Adrenal gland (tissue), 12 donors: ENCODE data around the gene TPRG1L. TPM values are rescaled to one million over a fixed set of nuclear protein-coding genes. Genes with fewer than 3 reads are reported as not detected.

Experiments
- DNase-seq, 7 donors: peaks; one replicate each; pipeline ENCODE4 v3.0.0-alpha.2; 2019 to 2020
- H3K27ac ChIP-seq, 5 donors: fragments of 200-600 bp; sonication (generic) in 4 of 5; 1 replicate in 3 of 5; 2 replicates in 2 of 5; pipeline versions ENCODE4 v1.5.1 to v1.8.0; 2016 to 2020; ENCODE audit warnings: mild to moderate bottlenecking in 1 of 5
- H3K27me3 ChIP-seq: fragments of 200-600 bp; 2 replicates; pipeline ENCODE4 v1.8.0; 2021
- H3K36me3 ChIP-seq, 2 donors: fragments of 200-600 bp; replicated peaks in 1 of 2; 1 replicate in 1 of 2; 2 replicates in 1 of 2; pipeline versions ENCODE4 v1.5.1 to v1.8.0; 2018 to 2022
- H3K4me1 ChIP-seq, 2 donors: fragments of 200-600 bp; replicated peaks in 1 of 2; 1 replicate in 1 of 2; 2 replicates in 1 of 2; pipeline versions ENCODE4 v1.5.1 to v1.8.0; 2018 to 2021
- H3K4me3 ChIP-seq, 4 donors: fragments of 200-600 bp; sonication (generic) in 3 of 4; one replicate each; pipeline ENCODE4 v1.5.1; 2016 to 2018
- H3K9me3 ChIP-seq, 3 donors: fragments of 200-600 bp; sonication (generic) in 1 of 3; replicated peaks in 1 of 3; 1 replicate in 2 of 3; 2 replicates in 1 of 3; pipeline versions ENCODE4 v1.5.1 to v1.8.0; 2016 to 2021
- POLR2A ChIP-seq, 2 donors: fragments of 450-650 bp; IDR thresholded peaks; one replicate each; pipeline ENCODE4 v1.6.1; 2017; ENCODE audit warnings: antibody characterized with exemption in 2 of 2, mild to moderate bottlenecking in 2 of 2, moderate library complexity in 1 of 2
- WGBS, 4 donors: extraction: QIAGEN DNeasy Blood & Tissue Kit in 2 of 4; methylation state at CpG; one replicate each; pipeline versions ENCODE4 v1.1.5 to v1.1.7; 2013 to 2017; 5-methylcytosine and 5-hydroxymethylcytosine counted together
- intact Hi-C, 2 donors: fragments of 100-400 bp; cut with DNase I; formaldehyde crosslinking; loops; one replicate each; pipeline versions ENCODE4 v1.14.1 to v1.15.0; 2022 to 2023
- polyA plus RNA-seq, 3 donors: library from polyadenylated mRNA; stranded (reverse); fragments of 200-250 nt in 2 of 3; fragments of 350-450 nt in 1 of 3; fragmentation: Illumina TruSeq in 1 of 3; extraction: RNeasy Lipid Tissue Mini Kit (QIAGEN cat#74804) in 1 of 3; gene quantifications; one replicate each; pipeline ENCODE4 v1.2.3, GENCODE V29; 2013 to 2014
- total RNA-seq, 9 donors: library from RNA; depleted of rRNA in 4 of 9; stranded (reverse); fragments of >200 nt in 4 of 9; fragments of 120-200 nt in 1 of 9; fragmentation: NEBNext Ultra II Directional in 1 of 9; extraction: Animal tissue kit (Norgen Biotek cat#: 25700) in 1 of 9; gene quantifications; one replicate each; pipeline versions ENCODE4 v1.1.0 to v1.2.4, GENCODE V29; 2013 to 2023
- TF ChIP-seq, protein P1 (sequence below), 6 experiments: fragments of 450-650 bp in 4 of 6; fragments of 200-600 bp in 2 of 6; sonication (generic) in 1 of 6; IDR thresholded peaks; 1 replicate in 5 of 6; 2 replicates in 1 of 6; pipeline versions ENCODE4 v1.5.1 to v1.8.0; 2016 to 2021; ENCODE audit warnings: antibody characterized with exemption in 6 of 6, mild to moderate bottlenecking in 2 of 6, moderate library complexity in 1 of 6
- donor health status: healthy with polysubstance abuse.
- donor health status: Bipolar disorder and iron deficiency.
- donor health status: DM: yes; HTN: yes; CAD: no.
- donor health status: DM: no; HTN: no; CAD: no.
- donor health status: DM: no; HTN: no; CAD: no.
- donor health status: DM: yes; HTN: yes; CAD: no.

TPRG1L gene
- total and polyA plus RNA-seq, 12 donors, result 15.8 to 52.1 (median 41.4) TPM

- no peak for TF ChIP-seq POLR2A (IDR thresholded peaks at IDR 0.05)
- TF ChIP-seq, protein P1, sequence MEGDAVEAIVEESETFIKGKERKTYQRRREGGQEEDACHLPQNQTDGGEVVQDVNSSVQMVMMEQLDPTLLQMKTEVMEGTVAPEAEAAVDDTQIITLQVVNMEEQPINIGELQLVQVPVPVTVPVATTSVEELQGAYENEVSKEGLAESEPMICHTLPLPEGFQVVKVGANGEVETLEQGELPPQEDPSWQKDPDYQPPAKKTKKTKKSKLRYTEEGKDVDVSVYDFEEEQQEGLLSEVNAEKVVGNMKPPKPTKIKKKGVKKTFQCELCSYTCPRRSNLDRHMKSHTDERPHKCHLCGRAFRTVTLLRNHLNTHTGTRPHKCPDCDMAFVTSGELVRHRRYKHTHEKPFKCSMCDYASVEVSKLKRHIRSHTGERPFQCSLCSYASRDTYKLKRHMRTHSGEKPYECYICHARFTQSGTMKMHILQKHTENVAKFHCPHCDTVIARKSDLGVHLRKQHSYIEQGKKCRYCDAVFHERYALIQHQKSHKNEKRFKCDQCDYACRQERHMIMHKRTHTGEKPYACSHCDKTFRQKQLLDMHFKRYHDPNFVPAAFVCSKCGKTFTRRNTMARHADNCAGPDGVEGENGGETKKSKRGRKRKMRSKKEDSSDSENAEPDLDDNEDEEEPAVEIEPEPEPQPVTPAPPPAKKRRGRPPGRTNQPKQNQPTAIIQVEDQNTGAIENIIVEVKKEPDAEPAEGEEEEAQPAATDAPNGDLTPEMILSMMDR (IDR thresholded peaks at IDR 0.05), result no peak
- peaks cover 7 to 35% of the 10 kb centered on the region in 2 donors for H3K4me1 ChIP-seq
- peak overlapping the region in 2 of 4 donors; percentile 76 to 86 for H3K4me3 ChIP-seq
- DNase-seq, result no peak
- peaks cover 0 to 12% of the 10 kb centered on the region in 2 donors for H3K36me3 ChIP-seq
- intact Hi-C loops, result no loop called here
- peaks cover 38% of the 10 kb centered on the region for H3K27me3 ChIP-seq
- no peak overlapping the region for H3K27ac ChIP-seq
- no peaks in the 10 kb centered on the region for H3K9me3 ChIP-seq
- 10 to 16% (median 13%) methylated on average over 27 to 50 of the region's 50 CpGs for WGBS, 4 donors
These were observed 25.6 kb downstream of the TPRG1L start for GRCh38 chr1:3650248-3651025.

DNA sequence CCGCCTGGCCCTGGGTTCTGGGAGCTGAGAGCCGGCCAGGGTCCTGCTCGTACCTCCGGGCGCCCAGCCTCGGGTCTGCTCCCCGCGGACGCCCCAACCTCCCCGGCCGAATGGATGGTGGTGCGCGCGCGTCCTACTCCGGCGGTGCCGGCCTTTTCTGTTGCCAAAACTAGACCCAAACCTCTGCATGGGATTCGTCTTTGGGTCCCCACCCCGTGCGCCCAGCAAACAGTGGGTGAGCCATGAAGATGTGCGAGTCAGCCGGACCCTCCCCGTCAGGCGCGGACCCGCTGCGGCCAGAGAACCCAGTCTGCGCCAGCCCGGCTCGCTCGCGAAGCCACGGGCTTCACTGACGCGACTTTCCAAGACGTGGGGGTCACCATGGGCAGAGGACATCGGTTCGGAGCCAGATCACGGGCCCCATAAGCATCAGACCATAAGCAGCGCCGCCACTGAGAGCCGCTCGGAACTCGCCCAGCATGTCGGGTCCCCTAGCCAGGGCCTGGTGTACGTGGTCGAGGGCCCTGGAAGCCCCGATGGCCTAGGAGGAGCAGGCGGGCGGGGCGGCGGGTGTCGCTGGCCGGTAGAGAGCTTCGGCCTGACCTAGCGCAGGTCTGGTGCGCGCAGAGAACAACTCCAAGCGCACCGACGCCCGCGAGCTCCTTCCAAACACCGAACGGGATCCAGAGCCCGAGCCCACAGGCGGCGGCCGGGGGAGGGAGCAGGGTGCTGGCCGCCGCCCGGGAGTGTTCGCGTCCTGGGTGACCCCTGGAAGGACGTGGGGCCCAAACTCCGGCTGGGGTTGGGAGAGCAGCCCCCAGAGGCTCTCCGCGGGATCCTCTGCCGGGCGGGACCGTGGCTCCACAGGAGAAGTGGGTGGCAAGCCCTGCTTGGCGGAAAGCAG lies 26.5 kb downstream of the TPRG1L start:
- H3K27me3 ChIP-seq, result peaks cover 38% of the 10 kb centered on the region
- H3K4me3 ChIP-seq, result peak overlapping the region in 1 of 4 donors; percentile 86
- H3K36me3 ChIP-seq, result peaks cover 0 to 9% of the 10 kb centered on the region in 2 donors
- TF ChIP-seq, protein P1 (IDR thresholded peaks at IDR 0.05), result no peak
- no peak for TF ChIP-seq POLR2A (IDR thresholded peaks at IDR 0.05)
- 8 to 17% (median 9%) methylated on average over 18 to 83 of the region's 83 CpGs for WGBS, 4 donors
- H3K4me1 ChIP-seq, result peaks cover 7 to 35% of the 10 kb centered on the region in 2 donors
- intact Hi-C loops, result no loop called here
- DNase-seq, result no peak
- H3K27ac ChIP-seq, result no peak overlapping the region
- no peaks in the 10 kb centered on the region for H3K9me3 ChIP-seq

- peaks cover 38% of the 10 kb centered on the region for H3K27me3 ChIP-seq
- peak within 1 kb of the TSS in 1 of 4 donors; percentile 47 for H3K4me3 ChIP-seq
- no peak for TF ChIP-seq POLR2A (IDR thresholded peaks at IDR 0.05)
- TF ChIP-seq, protein P1 (IDR thresholded peaks at IDR 0.05), result no peak
- peaks cover 7 to 35% of the 10 kb centered on the region in 2 donors for H3K4me1 ChIP-seq
- DNase-seq, result no peak
- peaks cover 0 to 1% of the 10 kb centered on the region in 2 donors for H3K36me3 ChIP-seq
- 0 to 1% methylated on average over 78 to 80 of the region's 80 CpGs; no CpG with 5 or more reads in 2 of the 4 donors for WGBS, 4 donors
- H3K27ac ChIP-seq, result no peak within 1 kb of the TSS
- no peaks in the 10 kb centered on the region for H3K9me3 ChIP-seq
- intact Hi-C loops, result no loop called here
These were observed 27.2 kb downstream of the TPRG1L start, which contains the start of gene TP73 for GRCh38 chr1:3651930-3652547. Gene TP73, plus strand, starts transcription at chr1:3652516. Its CDS starts 29,850 bp downstream, at chr1:3682366.
